Measurements from ENCODE around the gene MED22.
"Not testable (repeated sequence)": the region's sequence is repeated elsewhere in the genome, so short reads cannot be mapped to it uniquely, and the experiment has no call there.

Gene MED22

DNA sequence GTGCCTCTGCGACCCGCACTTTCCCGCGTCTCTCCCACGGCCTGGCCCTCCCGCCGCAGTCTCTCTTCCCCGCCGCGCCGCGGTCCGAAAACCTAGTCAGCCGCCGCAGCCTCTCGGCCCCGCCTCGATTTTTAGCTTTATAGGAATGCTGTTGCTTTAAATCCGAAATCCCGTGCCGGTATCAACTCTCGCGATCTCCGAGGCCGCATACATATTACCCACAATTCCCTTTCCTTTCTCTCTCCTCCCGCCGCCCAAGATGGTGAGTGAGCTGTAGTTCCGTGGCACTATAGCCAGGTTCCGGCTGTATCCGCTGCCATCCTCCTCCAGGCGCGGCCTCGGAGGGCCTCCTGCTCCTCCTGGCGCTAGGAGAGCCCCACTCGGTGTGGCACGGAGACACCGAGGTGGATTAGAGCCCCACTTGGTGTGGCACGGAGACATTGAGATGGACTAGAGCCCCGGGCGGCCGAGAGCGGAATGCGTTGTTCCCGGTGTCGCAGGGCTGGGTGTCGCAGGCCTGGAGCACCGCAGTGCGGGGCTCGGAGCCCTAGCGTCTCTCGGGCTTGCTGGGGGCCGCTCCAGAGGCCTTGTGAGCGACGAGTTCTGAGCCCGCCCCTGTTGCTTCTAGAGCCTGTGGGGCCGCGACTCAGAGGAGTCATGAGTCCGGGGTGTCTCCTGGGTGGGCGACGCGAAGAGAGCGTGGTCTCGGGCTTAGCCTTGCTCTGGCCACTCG is at the start of gene MED22, which contains the start of gene RPL7A:
Gene MED22 (minus strand): TSS at position 147 of the 733 bp plus-strand sequence. CDS start 1,469 bp downstream, outside the sequence.
Gene RPL7A (plus strand): TSS at position 234 of the 733 bp plus-strand sequence. CDS start 26 bp downstream, at position 260.
- peak; percentile 84 for DNase-seq

DNA sequence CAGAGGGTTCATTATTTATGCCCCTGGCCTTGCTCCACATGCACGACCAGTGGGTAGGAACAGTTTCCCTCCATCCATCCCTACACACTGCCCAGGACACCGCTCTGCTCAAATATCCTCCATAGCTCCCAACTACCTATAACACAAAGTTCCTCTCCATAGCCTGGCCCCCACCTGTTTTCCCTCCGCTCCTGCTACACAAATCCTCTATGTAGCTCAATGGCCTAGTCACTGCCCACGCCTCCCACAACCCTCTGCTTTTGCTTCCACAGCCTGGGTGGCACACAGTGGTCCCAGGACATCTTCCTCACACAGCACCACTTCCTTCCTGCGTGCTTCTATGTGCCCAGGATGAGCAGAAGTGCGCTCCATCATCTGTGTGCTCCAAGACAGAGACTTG is 49.4 kb upstream of the MED22 start:
- DNase-seq = no peak

DNA sequence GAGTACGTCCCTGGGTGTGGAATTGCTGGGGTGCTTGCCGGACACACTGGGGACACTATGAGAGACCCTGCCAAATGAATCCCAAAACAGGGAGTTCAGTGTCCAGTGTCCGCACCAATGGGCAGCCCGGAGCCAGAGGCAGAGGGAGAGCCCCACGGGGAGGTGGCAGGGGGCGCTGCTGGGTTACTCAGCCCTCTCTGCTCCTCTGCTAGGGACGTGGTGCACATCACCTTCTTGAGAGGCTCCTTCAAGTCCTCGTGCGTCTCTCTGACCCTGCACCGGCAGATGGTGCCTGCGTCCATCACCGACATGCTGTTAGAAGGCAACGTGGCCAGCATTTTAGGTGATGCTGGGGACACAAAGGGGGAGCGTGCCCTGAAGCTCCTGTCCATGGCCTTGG is 49.0 kb upstream of the MED22 start:
- no peak for DNase-seq

DNA sequence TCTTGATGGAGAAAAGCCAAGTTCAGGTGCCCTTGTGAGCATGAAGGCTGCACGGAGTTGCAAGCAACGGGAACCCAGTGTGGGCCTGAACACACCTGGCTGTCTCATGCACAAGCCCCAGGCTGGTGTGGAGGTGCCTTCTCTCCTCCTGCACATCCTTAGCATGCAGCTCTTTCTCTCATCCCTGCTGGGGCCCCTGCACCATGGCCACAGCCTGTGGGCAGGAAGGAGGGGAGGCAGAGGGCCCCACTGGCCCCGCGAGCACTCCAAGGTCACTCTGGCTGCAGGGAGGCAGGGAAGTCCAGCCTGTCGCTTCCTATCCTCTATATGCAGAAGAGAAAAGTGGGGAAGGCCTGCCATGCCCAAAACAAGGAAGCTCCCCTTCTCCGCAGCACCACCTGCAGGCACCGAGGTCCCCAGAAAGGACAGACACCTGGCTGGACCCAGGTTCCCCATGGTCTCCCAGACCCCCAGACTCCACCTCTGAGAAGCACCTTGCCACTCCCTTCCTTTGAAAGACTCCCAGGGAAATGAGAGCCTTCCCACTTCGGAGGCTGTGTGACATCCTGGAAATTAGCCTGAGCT is 46.8 kb upstream of the MED22 start:
- no peak for DNase-seq

DNA sequence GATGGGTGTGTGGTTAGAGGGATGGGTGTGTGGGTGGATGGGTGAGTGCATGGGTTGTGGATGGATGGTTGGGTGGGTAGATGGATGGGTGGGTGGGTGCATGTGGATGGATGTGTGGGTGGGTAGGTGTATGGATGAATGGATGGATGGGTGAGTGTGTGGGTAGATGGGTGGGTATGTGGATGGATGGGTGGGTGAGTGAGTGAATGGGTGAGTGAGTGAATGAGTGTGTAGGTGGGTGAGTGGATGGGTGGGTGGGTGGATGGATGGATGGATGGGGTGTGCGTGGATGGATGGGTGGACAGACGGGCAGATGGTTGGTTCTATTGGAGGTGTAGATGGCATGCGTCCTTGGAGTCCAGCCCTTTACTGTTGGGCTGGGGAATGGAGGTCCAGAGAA is 45.5 kb upstream of the MED22 start:
- DNase-seq = no peak

- DNase-seq = not testable (repeated sequence)
Observed at GRCh38 chr9:133392308-133392707, 44.4 kb upstream of the MED22 start.

DNA sequence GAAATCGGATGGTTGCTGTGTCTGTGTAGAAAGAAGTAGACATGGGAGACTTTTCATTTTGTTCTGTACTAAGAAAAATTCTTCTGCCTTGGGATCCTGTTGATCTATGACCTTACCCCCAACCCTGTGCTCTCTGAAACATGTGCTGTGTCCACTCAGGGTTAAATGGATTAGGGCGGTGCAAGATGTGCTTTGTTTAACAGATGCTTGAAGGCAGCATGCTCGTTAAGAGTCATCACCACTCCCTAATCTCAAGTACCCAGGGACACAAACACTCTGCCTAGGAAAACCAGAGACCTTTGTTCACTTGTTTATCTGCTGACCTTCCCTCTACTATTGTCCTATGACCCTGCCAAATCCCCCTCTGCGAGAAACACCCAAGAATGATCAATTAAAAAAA is 43.5 kb upstream of the MED22 start:
- not testable (repeated sequence) for DNase-seq

- no peak for DNase-seq
Observed at GRCh38 chr9:133390713-133391112, 42.8 kb upstream of the MED22 start.

GRCh38 chr9:133389562-133389961 is 41.6 kb upstream of the MED22 start:
- DNase-seq = no peak

GRCh38 chr9:133389025-133389557 is 41.2 kb upstream of the MED22 start:
- no peak for DNase-seq

DNA sequence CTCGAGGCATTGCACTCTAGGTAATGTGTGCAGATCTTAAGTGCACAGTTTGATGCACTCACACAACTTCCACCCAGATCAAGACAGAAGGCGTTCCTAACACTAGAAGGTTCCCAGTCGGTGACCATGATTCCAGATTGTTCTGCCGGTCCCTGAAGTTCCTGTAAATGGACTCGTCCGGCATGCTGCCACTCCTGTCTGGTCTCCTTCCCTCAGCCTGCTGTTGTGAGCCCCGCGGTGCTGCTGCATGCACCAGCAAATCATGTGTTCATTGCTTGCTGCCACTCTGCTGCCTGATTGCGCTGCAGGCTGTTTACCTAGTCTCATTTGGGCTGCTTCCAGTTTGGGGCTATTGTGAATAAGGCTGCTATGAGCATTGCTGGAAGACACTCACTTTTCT is 39.7 kb upstream of the MED22 start:
- no peak for DNase-seq

DNA sequence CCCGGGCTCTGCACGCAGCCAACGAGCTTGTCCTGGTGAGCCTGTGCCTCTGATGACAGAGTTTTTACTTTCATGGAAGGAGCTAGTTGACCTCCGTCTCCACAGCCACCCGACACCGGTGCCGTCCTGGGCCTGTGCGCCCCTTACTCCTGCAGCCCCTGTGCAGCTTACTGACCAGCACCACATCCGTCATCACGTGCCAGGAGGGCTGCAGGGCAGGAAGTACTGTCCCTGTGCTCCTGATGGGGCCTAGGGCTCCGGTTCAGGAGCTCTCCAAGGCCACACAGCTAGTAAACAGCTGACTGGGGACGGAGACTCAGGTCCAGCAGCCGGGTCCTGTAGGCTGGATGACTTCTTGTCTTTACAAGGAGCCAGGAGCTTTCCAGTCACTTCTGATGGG is 38.4 kb upstream of the MED22 start:
- DNase-seq = no peak

DNA sequence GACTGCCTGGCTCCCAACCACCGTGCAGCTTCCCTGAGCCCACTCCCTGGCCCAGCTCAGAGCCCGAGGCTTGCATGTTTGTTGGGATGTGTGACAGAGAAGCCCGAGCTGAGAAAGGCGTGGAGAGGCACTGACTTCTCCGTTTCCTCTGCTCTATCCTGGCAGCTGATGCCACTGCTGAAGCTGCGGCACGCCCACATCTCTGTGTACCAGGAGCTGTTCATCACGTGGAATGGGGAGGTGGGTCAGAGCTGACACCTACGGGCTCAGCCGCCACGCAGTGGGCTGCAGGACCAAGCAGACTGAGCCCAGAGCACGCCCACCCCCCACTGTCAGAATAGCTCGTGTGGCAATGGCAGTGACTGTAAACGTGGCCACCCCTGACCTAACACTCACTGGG is 37.5 kb upstream of the MED22 start:
- no peak for DNase-seq

- DNase-seq = no peak
Observed at GRCh38 chr9:133384736-133385321, 36.9 kb upstream of the MED22 start.

DNA sequence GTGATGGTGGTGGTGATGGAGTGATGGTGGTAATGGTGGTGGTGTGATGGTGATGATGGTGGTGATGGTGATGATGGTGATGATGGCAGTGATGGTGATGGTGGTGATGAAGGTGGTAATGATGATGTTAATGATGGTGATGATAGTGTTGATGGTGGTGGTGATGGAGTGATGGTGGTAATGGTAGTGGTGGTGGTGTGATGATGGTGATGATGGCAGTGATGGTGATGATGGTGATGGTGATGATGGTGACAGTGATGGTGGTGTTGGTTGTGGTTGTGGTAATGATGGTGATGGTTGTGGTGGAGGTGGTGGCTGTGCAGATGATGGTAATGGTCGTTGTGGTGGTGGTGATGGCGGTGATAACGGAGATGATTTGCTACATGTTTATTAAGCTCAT is 35.5 kb upstream of the MED22 start:
- no peak for DNase-seq

GRCh38 chr9:133382507-133383141 is 34.7 kb upstream of the MED22 start:
- no peak for DNase-seq

DNA sequence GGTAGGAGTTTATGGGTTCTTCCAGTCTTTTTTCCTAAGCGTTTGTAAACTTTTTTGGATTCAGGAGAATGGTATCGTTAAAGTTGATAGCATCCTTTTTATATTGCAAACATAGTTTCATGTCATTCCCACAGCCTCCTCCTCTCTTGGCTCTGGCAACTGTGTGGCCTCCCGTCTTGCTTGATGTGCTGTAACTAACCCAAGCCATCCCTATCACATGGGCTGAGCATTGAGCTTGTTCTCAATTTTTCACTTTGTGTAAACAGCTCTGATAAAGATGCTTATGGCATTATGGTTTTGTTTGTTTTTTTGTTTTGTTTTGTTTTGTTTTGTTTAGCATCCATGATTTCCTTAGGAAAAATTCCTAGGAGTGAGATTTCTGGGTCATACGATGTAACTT is 32.8 kb upstream of the MED22 start:
- DNase-seq = no peak

DNA sequence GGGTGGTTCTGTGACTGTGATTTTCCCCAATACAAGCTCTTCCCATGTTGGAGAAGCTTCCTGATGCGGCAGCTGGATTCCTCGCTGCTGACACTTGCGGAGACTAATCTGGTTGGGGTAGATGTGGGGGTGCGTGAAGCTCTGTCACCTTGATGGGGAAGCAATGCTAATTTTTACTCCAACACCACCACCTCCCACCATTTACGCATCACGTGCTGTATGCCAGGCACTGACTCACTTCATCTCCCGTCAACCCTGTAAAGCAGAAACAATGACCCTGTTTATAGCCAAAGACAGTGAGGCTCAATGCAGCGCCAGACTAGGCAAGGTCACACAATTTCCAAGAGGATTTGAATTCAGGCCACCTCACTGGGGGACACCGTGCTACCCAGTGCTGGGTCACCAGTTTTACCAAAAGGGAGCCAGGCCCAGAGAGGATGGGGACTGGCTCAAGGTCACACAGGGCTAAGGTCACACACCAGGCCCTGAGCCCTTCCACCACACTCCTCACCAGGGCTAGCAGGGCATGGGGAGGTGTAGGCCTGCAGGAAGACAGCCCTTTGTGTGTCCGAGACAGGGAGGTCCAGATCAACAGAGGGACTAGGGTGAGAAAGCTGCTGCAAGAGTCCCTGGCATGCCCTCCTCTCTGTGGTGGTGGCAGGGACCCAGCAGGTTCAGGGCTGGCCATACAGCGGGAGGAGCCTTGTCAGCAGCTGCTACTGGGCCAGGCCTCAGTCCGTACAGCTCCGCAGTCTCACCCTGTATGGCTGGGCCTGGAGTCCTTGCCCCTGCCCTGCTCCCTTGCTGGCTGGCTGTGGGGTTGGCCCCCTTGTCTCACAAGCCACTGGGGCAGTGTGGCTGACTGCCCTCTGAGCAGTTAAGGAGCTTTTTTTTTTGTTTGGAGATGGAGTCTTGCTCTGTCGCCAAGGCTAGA is 31.5 kb upstream of the MED22 start:
- DNase-seq = no peak

GRCh38 chr9:133378408-133378962 is 30.6 kb upstream of the MED22 start:
- no peak for DNase-seq

DNA sequence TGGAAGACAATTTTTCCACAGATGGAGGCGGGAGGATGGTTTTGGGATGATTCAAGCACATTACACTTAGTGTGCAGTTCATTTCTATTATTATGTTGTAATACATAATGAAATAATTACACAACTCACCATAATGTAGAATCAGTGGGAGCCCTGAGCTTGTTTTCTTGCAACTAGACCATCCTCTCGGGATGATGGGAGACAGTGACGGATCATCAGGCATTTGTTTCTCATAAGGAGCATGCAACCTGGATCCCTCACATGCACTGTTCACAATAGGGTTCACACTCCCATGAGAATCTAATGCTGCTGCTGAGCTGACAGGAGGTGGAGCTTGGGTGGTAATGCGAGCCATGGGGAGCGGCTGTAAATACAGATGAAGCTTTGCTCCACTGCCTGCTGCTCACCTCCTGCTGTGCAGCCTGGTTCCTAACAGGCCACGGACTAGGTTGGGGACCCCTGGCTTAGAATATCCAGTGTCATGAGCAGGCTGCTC is 29.8 kb upstream of the MED22 start:
- DNase-seq = no peak

- not testable (repeated sequence) for DNase-seq
Observed at GRCh38 chr9:133377280-133377679, 29.3 kb upstream of the MED22 start.

All from activated CD4-positive, alpha-beta T cell treated with anti-CD3 and anti-CD28 coated beads for 1 hour (primary cell).